Large intestine (tissue), 3 donors: ENCODE results near the gene GOLGA6D. TPM values are rescaled to one million over a fixed set of nuclear protein-coding genes. Genes with fewer than 3 reads are reported as not detected.
"Not testable (repeated sequence)": the region's sequence is repeated elsewhere in the genome, so short reads cannot be mapped to it uniquely, and the experiment has no call there.

Source experiments
- DNase-seq, 2 donors: peaks; one replicate each; pipeline versions ENCODE4 v3.0.0 to v3.0.0-alpha.2; 2013
- H3K27ac ChIP-seq: one replicate; pipeline ENCODE4 v1.5.1; 2013; ENCODE audit warnings: low read length
- H3K27me3 ChIP-seq: 2 replicates; pipeline ENCODE4 v1.6.1; 2013; ENCODE audit warnings: low read length; ENCODE audit not compliant: control insufficient read depth, insufficient read depth
- H3K36me3 ChIP-seq: 2 replicates; pipeline ENCODE4 v1.6.1; 2013; ENCODE audit warnings: low read length; ENCODE audit not compliant: control insufficient read depth, insufficient read depth
- H3K4me1 ChIP-seq: one replicate; pipeline ENCODE4 v1.6.1; 2013; ENCODE audit warnings: low read length; ENCODE audit not compliant: control insufficient read depth, insufficient read depth
- H3K4me3 ChIP-seq: one replicate; pipeline ENCODE4 v1.5.1; 2013; ENCODE audit warnings: low read length
- H3K9me3 ChIP-seq: one replicate; pipeline ENCODE4 v1.6.1; 2013; ENCODE audit warnings: mild to moderate bottlenecking, low read depth, low read length, moderate library complexity; ENCODE audit not compliant: control insufficient read depth
- WGBS: methylation state at CpG from one replicate; pipeline ENCODE4 v1.1.5; 2013; ENCODE audit warnings: low lambda C conversion rate; ENCODE audit not compliant: insufficient coverage; 5-methylcytosine and 5-hydroxymethylcytosine counted together
- polyA plus RNA-seq: library from polyadenylated mRNA; unstranded; fragments of 120-200 nt; gene quantifications from one replicate; pipeline ENCODE4 v1.2.1, GENCODE V29; 2013

Gene GOLGA6D
- polyA plus RNA-seq, 1 donor: 0.04 TPM

- H3K27me3 ChIP-seq: peaks cover 3% of the 10 kb centered on the region
- no peaks in the 10 kb centered on the region for H3K36me3 ChIP-seq
- no peak overlapping the region for H3K27ac ChIP-seq
- DNase-seq: no peak
- H3K4me3 ChIP-seq: no peak overlapping the region
- H3K9me3 ChIP-seq: no peaks in the 10 kb centered on the region
- H3K4me1 ChIP-seq: no peaks in the 10 kb centered on the region
- 100% methylated on average over 2 of the region's 13 CpGs for WGBS
Observed at GRCh38 chr15:75313116-75313845, 30.6 kb downstream of the GOLGA6D start.

- DNase-seq: no peak
- Histone ChIP-seq H3K27ac (no peak overlapping the region), H3K27me3 (no peaks in the 10 kb centered on the region), H3K9me3 (no peaks in the 10 kb centered on the region), H3K4me3 (no peak overlapping the region), H3K36me3 (no peaks in the 10 kb centered on the region), H3K4me1 (peaks cover 3% of the 10 kb centered on the region)
- no CpG with 5 or more reads among the region's 5 CpGs for WGBS
Observed at GRCh38 chr15:75314552-75315290, 32.1 kb downstream of the GOLGA6D start.

GRCh38 chr15:75319231-75319897 is 36.7 kb downstream of the GOLGA6D start:
- H3K27me3 ChIP-seq, H3K4me3 ChIP-seq, H3K36me3 ChIP-seq, H3K9me3 ChIP-seq: not testable (repeated sequence)
- H3K4me1 ChIP-seq: peaks cover 14% of the 10 kb centered on the region
- peak overlapping the region; percentile 48 for H3K27ac ChIP-seq
- peak; percentile 13 to 49 for DNase-seq
- WGBS: no CpG with 5 or more reads among the region's 5 CpGs

GRCh38 chr15:75321711-75322110 is 39.1 kb downstream of the GOLGA6D start:
- 89% methylated on average over 5 of the region's 6 CpGs for WGBS
- no peaks in the 10 kb centered on the region for H3K9me3 ChIP-seq

GRCh38 chr15:75325922-75326321 is 43.3 kb downstream of the GOLGA6D start:
- 100% methylated on average over 1 of the region's 4 CpGs for WGBS
- no peaks in the 10 kb centered on the region for H3K27me3 ChIP-seq
- H3K36me3 ChIP-seq: no peaks in the 10 kb centered on the region
- peaks cover 14% of the 10 kb centered on the region for H3K4me1 ChIP-seq
- no peak for DNase-seq
- no peaks in the 10 kb centered on the region for H3K9me3 ChIP-seq
- no peak overlapping the region for H3K4me3 ChIP-seq
- H3K27ac ChIP-seq: no peak overlapping the region

More at GRCh38 chr15:75321711-75322110, 39.1 kb downstream of the GOLGA6D start:
- Histone ChIP-seq H3K27ac (no peak overlapping the region), H3K4me1 (peaks cover 16% of the 10 kb centered on the region), H3K27me3 (no peaks in the 10 kb centered on the region), H3K36me3 (no peaks in the 10 kb centered on the region), H3K4me3 (no peak overlapping the region)
- DNase-seq: no peak

GRCh38 chr15:75327005-75327404 is 44.4 kb downstream of the GOLGA6D start:
- Histone ChIP-seq H3K27me3 (no peaks in the 10 kb centered on the region), H3K9me3 (no peaks in the 10 kb centered on the region), H3K4me1 (peaks cover 14% of the 10 kb centered on the region), H3K4me3 (no peak overlapping the region), H3K27ac (no peak overlapping the region), H3K36me3 (no peaks in the 10 kb centered on the region)
- no peak for DNase-seq
- no CpG with 5 or more reads among the region's 4 CpGs for WGBS

- no peak for DNase-seq
- WGBS: no CpG with 5 or more reads among the region's 3 CpGs
- H3K36me3 ChIP-seq: no peaks in the 10 kb centered on the region
- no peaks in the 10 kb centered on the region for H3K9me3 ChIP-seq
- peaks cover 14% of the 10 kb centered on the region for H3K4me1 ChIP-seq
- H3K27me3 ChIP-seq: no peaks in the 10 kb centered on the region
- no peak overlapping the region for H3K27ac ChIP-seq
- no peak overlapping the region for H3K4me3 ChIP-seq
Observed at GRCh38 chr15:75327491-75327890, 44.9 kb downstream of the GOLGA6D start.

GRCh38 chr15:75328493-75329314 is 46.1 kb downstream of the GOLGA6D start:
- WGBS: no CpG with 5 or more reads among the region's 10 CpGs
- peaks cover 6% of the 10 kb centered on the region for H3K4me1 ChIP-seq

GRCh38 chr15:75329571-75329970 is 46.9 kb downstream of the GOLGA6D start:
- Histone ChIP-seq H3K4me1 (peaks cover under 1% of the 10 kb centered on the region), H3K36me3 (no peaks in the 10 kb centered on the region), H3K27ac (no peak overlapping the region), H3K27me3 (no peaks in the 10 kb centered on the region), H3K4me3 (no peak overlapping the region), H3K9me3 (no peaks in the 10 kb centered on the region)
- DNase-seq: no peak
- no CpG with 5 or more reads among the region's 2 CpGs for WGBS

More at GRCh38 chr15:75328493-75329314, 46.1 kb downstream of the GOLGA6D start:
- no peaks in the 10 kb centered on the region for H3K36me3 ChIP-seq
- no peaks in the 10 kb centered on the region for H3K27me3 ChIP-seq
- H3K9me3 ChIP-seq: no peaks in the 10 kb centered on the region
- no peak overlapping the region for H3K27ac ChIP-seq
- DNase-seq: no peak
- no peak overlapping the region for H3K4me3 ChIP-seq

GRCh38 chr15:75332093-75332492 is 49.5 kb downstream of the GOLGA6D start:
- H3K4me1 ChIP-seq, DNase-seq, H3K4me3 ChIP-seq, H3K27me3 ChIP-seq, H3K27ac ChIP-seq, H3K36me3 ChIP-seq, H3K9me3 ChIP-seq: not testable (repeated sequence)
- WGBS: 70% methylated on average over 2 of the region's 7 CpGs
